GM21526 (cell line): ENCODE results near the gene NFE2.
"Not testable (repeated sequence)": the region's sequence is repeated elsewhere in the genome, so short reads cannot be mapped to it uniquely, and the experiment has no call there.

Experiments used
- ATAC-seq: cut with Tn5 transposase; IDR thresholded peaks from one replicate; pipeline ENCODE4 v1.9.1; 2021; ENCODE audit warnings: moderate library complexity; ENCODE audit not compliant: unreplicated experiment, low FRiP score

The NFE2 gene

GRCh38 chr12:54284070-54284780 is 16.6 kb downstream of the NFE2 start:
- ATAC-seq, result not testable (repeated sequence)

GRCh38 chr12:54282949-54283593 is 17.7 kb downstream of the NFE2 start:
- no peak for ATAC-seq

DNA sequence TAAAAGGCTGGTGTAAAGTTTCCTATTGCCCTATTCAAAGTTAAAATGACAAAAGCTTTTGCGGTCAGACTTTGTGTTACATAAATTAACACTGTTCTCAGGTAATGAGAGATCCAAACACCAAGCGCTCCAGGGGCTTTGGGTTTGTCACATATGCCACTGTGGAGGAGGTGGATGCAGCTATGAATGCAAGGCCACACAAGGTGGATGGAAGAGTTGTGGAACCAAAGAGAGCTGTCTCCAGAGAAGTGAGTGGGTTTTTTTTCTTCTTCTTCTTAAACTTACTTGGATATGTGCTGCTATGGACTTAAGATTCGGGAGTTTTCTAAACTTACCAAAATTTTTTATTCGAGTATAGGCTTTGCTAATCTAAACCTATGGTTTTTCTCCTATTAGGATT is 19.1 kb downstream of the NFE2 start:
- not testable (repeated sequence) for ATAC-seq

DNA sequence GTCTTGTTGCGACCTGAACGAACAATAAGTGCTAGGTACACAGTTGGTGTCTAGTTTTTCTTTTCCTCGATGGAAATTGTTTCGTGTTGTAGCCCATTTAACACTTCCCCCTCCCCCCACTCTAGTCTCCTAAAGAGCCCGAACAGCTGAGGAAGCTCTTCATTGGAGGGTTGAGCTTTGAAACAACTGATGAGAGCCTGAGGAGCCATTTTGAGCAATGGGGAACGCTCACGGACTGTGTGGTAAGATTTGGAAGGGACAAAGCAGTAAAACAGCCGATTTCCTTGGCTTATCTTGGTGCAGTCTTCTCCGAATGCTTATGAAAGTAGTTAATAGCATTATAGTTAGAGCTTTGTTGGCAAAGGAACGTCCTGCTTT is 19.6 kb downstream of the NFE2 start:
- ATAC-seq, result not testable (repeated sequence)

DNA sequence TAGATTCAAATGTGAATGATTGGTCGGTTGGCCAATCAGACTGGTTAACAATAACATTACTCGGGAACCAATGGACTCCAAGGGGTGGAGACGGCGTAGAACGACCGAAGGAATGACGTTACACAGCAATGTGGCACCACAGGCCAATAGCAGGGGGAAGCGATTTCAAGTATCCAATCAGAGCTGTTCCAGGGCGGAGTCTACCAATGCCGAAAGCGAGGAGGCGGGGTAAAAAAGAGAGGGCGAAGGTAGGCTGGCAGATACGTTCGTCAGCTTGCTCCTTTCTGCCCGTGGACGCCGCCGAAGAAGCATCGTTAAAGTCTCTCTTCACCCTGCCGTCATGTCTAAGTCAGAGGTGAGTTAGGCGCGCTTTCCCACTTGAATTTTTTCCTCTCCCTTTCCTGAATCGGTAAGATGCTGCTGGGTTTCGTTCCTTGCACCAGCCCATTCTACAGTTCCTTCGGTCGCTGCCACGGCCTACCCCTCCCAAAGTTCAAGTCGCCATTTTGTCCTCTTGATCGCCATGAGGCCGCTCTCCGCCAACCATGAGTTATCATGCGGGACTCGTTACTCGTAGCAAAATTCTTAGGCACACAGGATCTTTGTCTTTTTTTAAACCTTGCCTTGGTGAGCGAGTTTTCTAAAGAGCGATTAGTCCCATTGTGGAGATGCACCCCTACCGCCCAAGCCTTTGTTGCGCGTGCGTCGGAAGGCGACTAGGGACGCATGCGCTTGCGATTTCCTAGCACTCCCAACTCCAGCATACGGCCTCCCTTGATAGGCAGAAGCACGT is 20.2 kb downstream of the NFE2 start, which contains the start of gene HNRNPA1:
Gene HNRNPA1 (plus strand): TSS at position 259 of the 793 bp plus-strand sequence. CDS start 82 bp downstream, at position 341.
- peak; percentile 88 for ATAC-seq

DNA sequence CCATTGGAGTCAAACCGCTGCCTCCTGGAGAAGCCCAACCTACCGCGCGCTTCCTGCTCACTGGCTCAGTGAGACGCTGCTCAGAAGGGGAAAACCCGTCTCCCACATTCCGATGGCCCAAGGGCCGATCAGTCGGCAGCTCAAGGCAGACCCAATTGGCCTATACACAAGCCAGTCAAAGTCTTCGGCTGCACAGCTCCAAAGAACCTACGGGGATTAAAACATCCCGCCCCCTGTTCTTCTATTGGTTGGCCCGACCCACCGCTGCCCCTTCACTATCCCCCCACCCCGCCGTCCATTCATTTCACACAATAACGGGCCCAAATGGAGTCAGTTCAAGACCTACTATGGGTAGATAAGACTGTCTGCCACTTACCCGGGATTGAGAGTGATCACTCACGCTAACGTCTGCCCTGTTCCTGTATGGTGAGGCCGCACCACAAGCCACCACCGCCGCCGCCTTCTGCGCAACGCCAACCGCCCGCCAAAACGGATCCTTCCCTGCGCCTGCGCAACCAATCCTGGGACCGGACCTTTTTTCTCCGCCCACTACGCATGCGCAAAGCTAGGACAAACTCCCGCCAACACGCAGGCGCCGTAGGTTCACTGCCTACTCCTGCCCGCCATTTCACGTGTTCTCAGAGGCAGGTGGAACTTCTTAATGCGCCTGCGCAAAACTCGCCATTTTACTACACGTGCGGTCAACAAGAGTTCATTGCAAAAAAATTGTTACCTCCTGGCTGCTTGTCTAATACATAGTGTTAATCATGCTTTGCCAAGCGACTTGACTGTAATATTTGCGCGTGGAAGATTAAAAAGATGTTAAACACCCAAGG is 21.0 kb downstream of the NFE2 start, which contains the start of gene CBX5:
Gene CBX5 (minus strand): TSS at position 491 of the 836 bp plus-strand sequence. CDS start 22,472 bp downstream, outside the sequence.
- peak; percentile 70 for ATAC-seq

GRCh38 chr12:54279227-54279631 is 21.6 kb downstream of the NFE2 start:
- ATAC-seq, result no peak

GRCh38 chr12:54277823-54278276 is 23.0 kb downstream of the NFE2 start:
- ATAC-seq, result no peak

GRCh38 chr12:54276368-54276767 is 24.4 kb downstream of the NFE2 start:
- ATAC-seq, result no peak

GRCh38 chr12:54273981-54274380 is 26.8 kb downstream of the NFE2 start:
- ATAC-seq, result no peak

GRCh38 chr12:54272214-54272613 is 28.6 kb downstream of the NFE2 start:
- no peak for ATAC-seq

- ATAC-seq, result no peak
Measured at GRCh38 chr12:54270345-54270744, 30.5 kb downstream of the NFE2 start.

DNA sequence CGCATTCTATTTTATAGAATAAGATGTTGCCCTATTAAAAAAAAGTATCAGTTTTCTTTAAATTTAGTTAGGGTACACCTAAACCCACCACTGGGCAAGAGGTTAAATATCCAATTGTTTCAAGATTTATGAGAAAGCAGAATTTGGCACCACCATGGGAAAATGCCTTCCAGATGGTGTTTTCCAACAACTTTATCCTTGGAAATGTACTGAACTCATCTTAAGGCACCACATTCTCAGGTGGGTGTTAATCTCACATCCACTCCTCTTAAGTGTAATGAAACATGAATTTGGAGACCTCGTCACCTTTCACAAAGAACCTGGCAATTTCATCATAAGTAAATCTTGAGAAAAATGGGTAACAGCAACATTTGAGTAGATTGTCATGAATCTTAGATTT is 34.0 kb downstream of the NFE2 start:
- no peak for ATAC-seq

GRCh38 chr12:54265364-54265812 is 35.4 kb downstream of the NFE2 start:
- no peak for ATAC-seq

DNA sequence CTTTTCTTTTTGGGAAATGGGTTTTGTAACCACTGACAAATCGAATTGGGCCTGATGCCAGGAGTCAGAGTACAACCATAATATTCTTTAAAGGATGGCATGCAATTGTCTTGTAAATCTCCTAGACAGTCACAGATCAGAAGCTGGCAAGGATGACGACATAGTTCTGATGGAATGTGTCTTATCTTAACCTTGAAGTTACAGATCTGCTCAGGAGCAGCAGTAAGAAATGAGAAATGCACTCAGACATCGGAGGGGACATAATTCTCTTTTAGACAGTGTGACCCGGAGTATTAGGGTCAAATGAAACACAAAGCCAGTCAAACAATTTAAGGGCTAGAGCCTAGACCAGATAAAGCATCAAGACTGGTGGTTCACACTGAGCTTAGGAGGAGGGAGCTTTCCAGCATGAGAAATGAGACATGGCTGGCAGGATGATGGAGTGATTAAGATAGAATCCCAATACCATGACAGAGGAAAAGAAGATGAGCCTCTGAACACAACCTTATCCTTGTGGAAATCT is 38.4 kb downstream of the NFE2 start:
- no peak for ATAC-seq

DNA sequence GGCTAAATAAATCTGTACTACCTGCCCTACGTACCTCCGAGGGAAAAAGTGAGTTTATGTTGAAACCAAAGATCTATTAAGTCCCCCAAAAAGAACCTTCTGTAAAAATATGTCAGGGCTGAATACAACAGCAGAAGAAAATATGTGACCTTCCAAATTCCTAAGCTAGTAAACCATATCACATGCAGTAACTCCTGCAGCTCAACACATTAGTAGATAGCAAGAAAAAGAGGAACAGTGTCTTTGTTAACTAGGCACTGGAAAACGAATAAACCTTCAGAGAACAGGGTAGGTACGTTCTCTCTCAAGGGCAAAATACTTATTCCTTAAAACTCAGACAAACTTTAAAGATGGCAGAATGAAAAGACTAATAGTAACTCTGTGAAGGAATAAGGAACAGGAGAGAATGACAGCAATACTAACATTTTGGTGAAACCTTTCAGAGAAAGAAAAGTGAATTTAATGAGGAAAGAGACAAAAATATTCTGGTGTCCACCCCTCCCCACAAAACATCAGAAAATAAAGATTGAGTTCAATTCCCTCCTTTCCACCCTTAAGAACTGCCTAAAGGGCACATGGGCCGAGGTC is 38.9 kb downstream of the NFE2 start:
- ATAC-seq, result no peak

DNA sequence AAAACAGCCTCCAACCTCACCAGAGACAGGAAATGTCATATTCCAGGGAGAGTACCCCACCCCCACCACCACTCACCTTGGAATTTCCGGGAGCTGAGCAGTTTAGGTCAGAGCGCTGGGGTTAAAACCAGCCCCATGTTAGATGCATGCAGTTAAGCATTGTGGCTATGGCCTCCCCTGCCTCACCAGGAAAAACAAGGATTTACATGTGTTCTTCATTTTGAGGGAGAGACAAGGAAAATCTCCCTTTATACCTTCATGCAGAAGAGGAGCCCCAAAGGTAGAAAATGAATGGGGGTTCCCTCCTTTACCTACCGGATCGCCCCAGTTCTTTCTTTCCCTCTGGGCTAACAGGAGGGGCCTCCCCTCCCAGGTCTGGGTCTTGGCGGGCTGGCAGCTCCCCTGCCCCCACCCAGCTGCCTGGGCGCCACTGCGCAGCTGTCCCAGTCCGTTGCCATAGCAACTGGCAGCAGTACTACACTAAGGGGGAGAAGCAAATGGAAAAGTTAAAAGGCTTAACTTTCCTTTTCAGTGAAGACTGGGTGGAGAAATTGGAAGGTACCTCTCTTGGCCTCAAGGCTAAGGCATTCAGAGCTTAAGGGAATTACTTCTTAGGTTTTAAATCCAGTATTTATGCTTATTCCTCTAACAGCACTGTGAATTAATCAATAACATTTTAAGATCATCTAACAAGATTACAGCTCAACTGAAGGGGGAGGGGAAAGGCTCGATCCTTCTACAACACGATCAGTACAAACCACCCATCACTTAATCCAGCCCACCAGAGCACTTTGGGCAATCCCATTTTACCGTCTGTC is 41.4 kb downstream of the NFE2 start:
- no peak for ATAC-seq

GRCh38 chr12:54258201-54258681 is 42.6 kb downstream of the NFE2 start:
- no peak for ATAC-seq

DNA sequence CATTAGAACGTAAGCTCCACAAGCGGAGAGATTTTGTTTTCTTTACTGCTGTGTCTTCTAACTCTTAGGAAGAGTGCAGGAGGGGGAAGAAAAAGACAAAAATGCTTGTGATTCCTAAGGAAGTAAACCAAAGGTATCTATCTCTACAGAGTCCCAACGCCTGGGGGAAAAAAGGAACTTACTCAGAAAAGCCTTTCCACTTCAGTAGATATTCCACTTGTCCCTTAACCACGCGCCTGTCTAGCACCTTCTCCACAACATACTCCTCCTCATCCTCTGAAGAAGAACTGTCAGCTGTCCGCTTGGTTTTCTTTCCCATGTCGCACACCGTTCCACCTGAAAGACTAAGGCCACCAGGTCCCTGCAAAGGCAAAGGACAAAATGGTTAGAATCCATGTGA is 43.5 kb downstream of the NFE2 start:
- ATAC-seq, result no peak
